H9 (cell line): ENCODE data around the gene CAMKK1. TPM values are rescaled to one million over a fixed set of nuclear protein-coding genes. Genes with fewer than 3 reads are reported as not detected.

ENCODE experiments used
- DNase-seq: peaks from one replicate; pipeline ENCODE4 v3.0.0-alpha.2; 2017
- H2AFZ ChIP-seq: one replicate; pipeline ENCODE4 v1.6.1; 2013; ENCODE audit warnings: mild to moderate bottlenecking, low read length, control low read depth, moderate library complexity
- H2AK5ac ChIP-seq: 2 replicates; pipeline ENCODE4 v1.6.1; 2013; ENCODE audit warnings: low read length, control low read depth, mixed read lengths; ENCODE audit not compliant: insufficient read length
- H2BK120ac ChIP-seq: one replicate; pipeline ENCODE4 v1.6.1; 2013; ENCODE audit warnings: low read depth, mild to moderate bottlenecking, low read length, control low read depth, inconsistent platforms; ENCODE audit not compliant: poor library complexity, severe bottlenecking
- H2BK12ac ChIP-seq: 2 replicates; pipeline ENCODE4 v1.6.1; 2013; ENCODE audit warnings: low read length, control low read depth, mixed read lengths, low read depth; ENCODE audit not compliant: insufficient read length
- H2BK15ac ChIP-seq: 2 replicates; pipeline ENCODE4 v1.6.1; 2013; ENCODE audit warnings: low read depth, low read length, control low read depth
- H2BK20ac ChIP-seq: one replicate; pipeline ENCODE4 v1.6.1; 2013; ENCODE audit warnings: low read depth, mild to moderate bottlenecking, low read length, control low read depth, inconsistent platforms; ENCODE audit not compliant: poor library complexity, severe bottlenecking
- H2BK5ac ChIP-seq: 2 replicates; pipeline ENCODE4 v1.6.1; 2013; ENCODE audit warnings: low read length, control low read depth, mixed read lengths; ENCODE audit not compliant: insufficient read length
- H3K14ac ChIP-seq: 2 replicates; pipeline ENCODE4 v1.6.1; 2013; ENCODE audit warnings: low read length, control low read depth; ENCODE audit not compliant: insufficient read depth
- H3K18ac ChIP-seq: 2 replicates; pipeline ENCODE4 v1.6.1; 2013; ENCODE audit warnings: low read depth, mild to moderate bottlenecking, mixed read lengths, low read length, control low read depth; ENCODE audit not compliant: insufficient read length
- H3K23ac ChIP-seq: 2 replicates; pipeline ENCODE4 v1.6.1; 2013; ENCODE audit warnings: low read length, control low read depth, mixed read lengths, low read depth; ENCODE audit not compliant: insufficient read length
- H3K23me2 ChIP-seq: 2 replicates; pipeline ENCODE4 v1.6.1; 2013; ENCODE audit warnings: low read depth, mild to moderate bottlenecking, mixed read lengths, low read length, control low read depth; ENCODE audit not compliant: insufficient read length, poor library complexity, severe bottlenecking
- H3K27ac ChIP-seq: 2 replicates; pipeline ENCODE4 v1.5.1; 2013; ENCODE audit warnings: low read length, control low read depth, mixed read lengths, low read depth; ENCODE audit not compliant: insufficient read length
- H3K27me3 ChIP-seq: 2 replicates; pipeline ENCODE4 v1.6.1; 2013; ENCODE audit warnings: low read length, control low read depth, inconsistent platforms; ENCODE audit not compliant: insufficient read depth
- H3K4ac ChIP-seq: 2 replicates; pipeline ENCODE4 v1.6.1; 2013; ENCODE audit warnings: low read depth, mild to moderate bottlenecking, control low read depth, inconsistent platforms, low read length, moderate library complexity
- H3K4me1 ChIP-seq: 2 replicates; pipeline ENCODE4 v1.6.1; 2013; ENCODE audit warnings: low read length, control low read depth, inconsistent platforms; ENCODE audit not compliant: insufficient read depth
- H3K4me2 ChIP-seq: 2 replicates; pipeline ENCODE4 v1.6.1; 2013; ENCODE audit warnings: low read length, control low read depth, mixed read lengths; ENCODE audit not compliant: insufficient read length, insufficient read depth
- H3K56ac ChIP-seq: 2 replicates; pipeline ENCODE4 v1.6.1; 2013; ENCODE audit warnings: low read depth, mild to moderate bottlenecking, mixed read lengths, low read length, control low read depth; ENCODE audit not compliant: insufficient read length
- H3K79me1 ChIP-seq: 2 replicates; pipeline ENCODE4 v1.6.1; 2013; ENCODE audit warnings: low read depth, mild to moderate bottlenecking, moderate library complexity, low read length, control low read depth, inconsistent platforms; ENCODE audit not compliant: insufficient read depth, poor library complexity, severe bottlenecking
- H3K79me2 ChIP-seq: 2 replicates; pipeline ENCODE4 v1.6.1; 2013; ENCODE audit warnings: low read length, control low read depth, inconsistent platforms; ENCODE audit not compliant: insufficient read depth
- H3K9ac ChIP-seq: 2 replicates; pipeline ENCODE4 v1.6.1; 2013; ENCODE audit warnings: low read length, control low read depth, mixed read lengths; ENCODE audit not compliant: insufficient read length; ENCODE audit errors: extremely low read depth
- H3K9me3 ChIP-seq: one replicate; pipeline ENCODE4 v1.6.1; 2013; ENCODE audit warnings: low read depth, low read length, inconsistent platforms; ENCODE audit not compliant: control insufficient read depth
- H3T11ph ChIP-seq: one replicate; pipeline ENCODE4 v1.6.1; 2013; ENCODE audit warnings: mild to moderate bottlenecking, low read length, control low read depth, inconsistent platforms
- H4K20me1 ChIP-seq: one replicate; pipeline ENCODE4 v1.6.1; 2013; ENCODE audit not compliant: control insufficient read depth, insufficient read length, insufficient read depth
- H4K5ac ChIP-seq: 2 replicates; pipeline ENCODE4 v1.6.1; 2013; ENCODE audit warnings: low read depth, mild to moderate bottlenecking, mixed read lengths, low read length, control low read depth; ENCODE audit not compliant: insufficient read length
- H4K8ac ChIP-seq: replicated peaks from 2 replicates; pipeline ENCODE4 v1.6.1; 2013; ENCODE audit warnings: low read length, control low read depth, mixed read lengths, low read depth; ENCODE audit not compliant: insufficient read length
- H4K91ac ChIP-seq: 2 replicates; pipeline ENCODE4 v1.6.1; 2013; ENCODE audit warnings: low read depth, mild to moderate bottlenecking, moderate library complexity, mixed read lengths, low read length, control low read depth; ENCODE audit not compliant: insufficient read length
- H3K27ac Mint-ChIP-seq, 3 experiments: 2 replicates in 2 of 3; 3 replicates in 1 of 3; pipeline ENCODE4 v1.8.0; 2020 to 2021; ENCODE audit warnings: mixed read lengths in 3 of 3, mild to moderate bottlenecking in 1 of 3, moderate library complexity in 1 of 3
- H3K27me3 Mint-ChIP-seq: 2 replicates; pipeline ENCODE4 v1.8.0; 2021; ENCODE audit warnings: low read depth, mild to moderate bottlenecking, moderate library complexity, mixed read lengths
- H3K36me3 Mint-ChIP-seq, 3 experiments: 2 replicates in 2 of 3; 3 replicates in 1 of 3; pipeline ENCODE4 v1.8.0; 2020 to 2021; ENCODE audit warnings: low read depth in 3 of 3, mixed read lengths in 3 of 3; ENCODE audit not compliant: insufficient read depth in 1 of 3
- H3K4me1 Mint-ChIP-seq, 2 experiments: 2 replicates each; pipeline ENCODE4 v1.8.0; 2020; ENCODE audit warnings: mixed read lengths in 2 of 2
- H3K4me3 Mint-ChIP-seq, 2 experiments: 2 replicates in 1 of 2; 3 replicates in 1 of 2; pipeline ENCODE4 v1.8.0; 2020 to 2021; ENCODE audit warnings: mild to moderate bottlenecking in 2 of 2, mixed read lengths in 2 of 2, moderate library complexity in 1 of 2
- H3K9me3 Mint-ChIP-seq, 2 experiments: 2 replicates in 1 of 2; 3 replicates in 1 of 2; pipeline ENCODE4 v1.8.0; 2020; ENCODE audit warnings: mild to moderate bottlenecking in 2 of 2, mixed read lengths in 2 of 2, moderate library complexity in 1 of 2
- WGBS: extraction: QIAGEN DNeasy Blood & Tissue Kit; methylation state at CpG from one replicate; pipeline ENCODE4 v1.1.7; 2013; ENCODE audit warnings: missing lambda C conversion rate, low lambda C conversion rate, mixed read lengths; ENCODE audit not compliant: insufficient read length; ENCODE audit errors: extremely low coverage; 5-methylcytosine and 5-hydroxymethylcytosine counted together
- total RNA-seq: library from RNA; stranded (reverse); gene quantifications from 2 replicates; pipeline ENCODE4 v1.2.1, GENCODE V29; 2021
- TF ChIP-seq, protein P1 (sequence below): fragments of 200-600 bp; sonication (generic); conservative IDR thresholded peaks from 3 replicates; pipeline ENCODE4 v1.8.0; 2021; ENCODE audit warnings: antibody characterized with exemption, mild to moderate bottlenecking

CAMKK1 gene
- total RNA-seq, 1 experiment from 2014 or later, result 6.7 TPM

DNA sequence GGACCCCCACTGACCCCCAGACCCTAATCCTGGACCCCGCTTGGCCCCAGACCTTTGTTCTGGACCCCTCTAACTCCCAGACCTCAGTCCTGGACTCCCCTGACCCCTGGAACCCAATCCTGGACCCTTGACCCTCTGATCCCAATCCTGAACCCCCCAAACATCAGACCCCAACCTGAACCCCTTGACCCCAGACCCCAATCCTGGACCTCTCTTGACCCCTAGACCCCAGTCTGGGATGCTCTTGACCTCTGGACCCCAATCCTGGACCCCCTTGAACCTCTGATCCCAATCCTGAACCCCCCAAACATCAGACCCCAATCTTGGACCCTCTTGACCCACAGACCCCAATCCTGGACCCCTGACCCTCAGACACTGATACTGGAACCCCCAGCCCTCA is 36.9 kb upstream of the CAMKK1 start:
- Histone ChIP-seq H3K4me1 (no peaks in the 10 kb centered on the region), H2BK120ac (no peak overlapping the region), H4K20me1 (no peaks in the 10 kb centered on the region), H2AK5ac (no peak overlapping the region), H2AFZ (no peak overlapping the region), H3T11ph (no peak overlapping the region), H3K18ac (no peak overlapping the region), H4K8ac (no peak overlapping the region), H3K23me2 (no peaks in the 10 kb centered on the region), H4K5ac (no peak overlapping the region), H3K79me1 (no peaks in the 10 kb centered on the region), H3K9me3 (no peaks in the 10 kb centered on the region), H2BK15ac (no peak overlapping the region), H2BK12ac (no peak overlapping the region), H4K91ac (no peak overlapping the region), H3K27me3 (no peaks in the 10 kb centered on the region), H2BK5ac (no peak overlapping the region), H3K9ac (no peak overlapping the region), H3K4me2 (no peak overlapping the region), H3K4ac (no peak overlapping the region), H2BK20ac (no peak overlapping the region), H3K14ac (no peak overlapping the region), H3K23ac (no peak overlapping the region), H3K79me2 (no peaks in the 10 kb centered on the region), H3K56ac (no peak overlapping the region), H3K27ac (no peak overlapping the region)
- Mint-ChIP-seq H3K4me1 (peaks cover 9 to 17% of the 10 kb centered on the region in 2 experiments; a peak in 3 of 4 replicates), H3K9me3 (no peaks in the 10 kb centered on the region), H3K36me3 (0 out of 7 replicates have a peak, but pooled peaks cover 0 to 3% (median 0%) of the 10 kb centered on the region in 3 experiments), H3K4me3 (no peak overlapping the region), H3K27me3 (no peaks in the 10 kb centered on the region), H3K27ac (no peak overlapping the region)
- no peak for DNase-seq
- no CpG with 5 or more reads among the region's 1 CpG for WGBS
- TF ChIP-seq, protein P1, sequence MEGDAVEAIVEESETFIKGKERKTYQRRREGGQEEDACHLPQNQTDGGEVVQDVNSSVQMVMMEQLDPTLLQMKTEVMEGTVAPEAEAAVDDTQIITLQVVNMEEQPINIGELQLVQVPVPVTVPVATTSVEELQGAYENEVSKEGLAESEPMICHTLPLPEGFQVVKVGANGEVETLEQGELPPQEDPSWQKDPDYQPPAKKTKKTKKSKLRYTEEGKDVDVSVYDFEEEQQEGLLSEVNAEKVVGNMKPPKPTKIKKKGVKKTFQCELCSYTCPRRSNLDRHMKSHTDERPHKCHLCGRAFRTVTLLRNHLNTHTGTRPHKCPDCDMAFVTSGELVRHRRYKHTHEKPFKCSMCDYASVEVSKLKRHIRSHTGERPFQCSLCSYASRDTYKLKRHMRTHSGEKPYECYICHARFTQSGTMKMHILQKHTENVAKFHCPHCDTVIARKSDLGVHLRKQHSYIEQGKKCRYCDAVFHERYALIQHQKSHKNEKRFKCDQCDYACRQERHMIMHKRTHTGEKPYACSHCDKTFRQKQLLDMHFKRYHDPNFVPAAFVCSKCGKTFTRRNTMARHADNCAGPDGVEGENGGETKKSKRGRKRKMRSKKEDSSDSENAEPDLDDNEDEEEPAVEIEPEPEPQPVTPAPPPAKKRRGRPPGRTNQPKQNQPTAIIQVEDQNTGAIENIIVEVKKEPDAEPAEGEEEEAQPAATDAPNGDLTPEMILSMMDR, result no peak
